ENCODE measurements around the gene ODAPH. TPM values are rescaled to one million over a fixed set of nuclear protein-coding genes. Genes with fewer than 3 reads are reported as not detected.
A peak's percentile ranks its signal among the peaks of the same experiment; 100 is the strongest.
"Not testable (repeated sequence)": the region's sequence is repeated elsewhere in the genome, so short reads cannot be mapped to it uniquely, and the experiment has no call there.

The ODAPH gene
- polyA plus RNA-seq, 3 donors, result not detected

DNA sequence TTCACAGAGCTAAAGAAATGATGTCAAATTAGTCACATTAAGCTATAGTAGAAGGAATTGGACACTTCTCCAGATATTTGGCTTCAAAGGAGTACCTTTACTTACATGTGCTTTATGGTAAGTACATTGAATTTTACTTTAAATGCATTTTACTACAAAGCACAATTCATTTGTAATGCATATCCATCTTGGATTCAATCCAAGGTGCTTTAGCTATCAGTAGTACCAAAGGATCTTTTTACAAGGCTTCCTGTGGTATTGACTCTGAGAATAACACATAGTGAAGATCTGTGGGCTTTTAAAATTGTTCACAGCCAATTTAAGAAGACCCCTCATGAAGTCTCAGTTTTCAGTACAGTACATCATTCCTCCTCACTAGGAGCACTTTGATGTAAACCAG, 28.4 kb upstream of the ODAPH start:
- peaks cover 8 to 14% (median 12%) of the 10 kb centered on the region in 7 donors for H3K9me3 Mint-ChIP-seq
- peaks cover 77 to 86% of the 10 kb centered on the region in 2 donors for H3K36me3 Mint-ChIP-seq
- H3K4me1 Mint-ChIP-seq, result peaks cover 2% of the 10 kb centered on the region

GRCh38 chr4:75530556-75531322, 25.1 kb upstream of the ODAPH start:
- H3K9me3 Mint-ChIP-seq, result peaks cover 21 to 31% (median 26%) of the 10 kb centered on the region in 7 donors
- TF ChIP-seq, protein P1, sequence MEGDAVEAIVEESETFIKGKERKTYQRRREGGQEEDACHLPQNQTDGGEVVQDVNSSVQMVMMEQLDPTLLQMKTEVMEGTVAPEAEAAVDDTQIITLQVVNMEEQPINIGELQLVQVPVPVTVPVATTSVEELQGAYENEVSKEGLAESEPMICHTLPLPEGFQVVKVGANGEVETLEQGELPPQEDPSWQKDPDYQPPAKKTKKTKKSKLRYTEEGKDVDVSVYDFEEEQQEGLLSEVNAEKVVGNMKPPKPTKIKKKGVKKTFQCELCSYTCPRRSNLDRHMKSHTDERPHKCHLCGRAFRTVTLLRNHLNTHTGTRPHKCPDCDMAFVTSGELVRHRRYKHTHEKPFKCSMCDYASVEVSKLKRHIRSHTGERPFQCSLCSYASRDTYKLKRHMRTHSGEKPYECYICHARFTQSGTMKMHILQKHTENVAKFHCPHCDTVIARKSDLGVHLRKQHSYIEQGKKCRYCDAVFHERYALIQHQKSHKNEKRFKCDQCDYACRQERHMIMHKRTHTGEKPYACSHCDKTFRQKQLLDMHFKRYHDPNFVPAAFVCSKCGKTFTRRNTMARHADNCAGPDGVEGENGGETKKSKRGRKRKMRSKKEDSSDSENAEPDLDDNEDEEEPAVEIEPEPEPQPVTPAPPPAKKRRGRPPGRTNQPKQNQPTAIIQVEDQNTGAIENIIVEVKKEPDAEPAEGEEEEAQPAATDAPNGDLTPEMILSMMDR (IDR thresholded peaks at IDR 0.05), result no peak
- no peak overlapping the region for H3K4me3 Mint-ChIP-seq
- H3K36me3 Mint-ChIP-seq, result peaks cover 65 to 77% of the 10 kb centered on the region in 2 donors
- no peak overlapping the region for H3K27ac ChIP-seq (ENCODE audit: low read depth in 1 of 2, low read length in 2 of 2)
- no peak overlapping the region for H3K9ac ChIP-seq (ENCODE audit: insufficient read depth, low read length, poor library complexity, severe bottlenecking)
- no peak overlapping the region for H2AFZ ChIP-seq (ENCODE audit: insufficient read depth, low read depth, low read length, poor library complexity, severe bottlenecking)
- no peaks in the 10 kb centered on the region for H4K20me1 ChIP-seq (ENCODE audit: insufficient read depth, low read length)
- DNase-seq, result no peak
- H3K9me3 ChIP-seq (replicated peaks in 1 of 2; ENCODE audit: control insufficient read depth in 1 of 2, insufficient read depth in 1 of 2, low read length in 2 of 2), result peaks cover 12 to 22% of the 10 kb centered on the region in 2 donors
- 100% methylated on average over 1 of the region's 2 CpGs for WGBS (ENCODE audit: insufficient coverage)
- H3K27ac Mint-ChIP-seq, result no peak overlapping the region
- H3K36me3 ChIP-seq (replicated peaks in 1 of 2; ENCODE audit: control insufficient read depth in 1 of 2, insufficient read depth in 2 of 2, low read length in 2 of 2), result peaks cover 55 to 76% of the 10 kb centered on the region in 2 donors
- no peak overlapping the region for H3K4me2 ChIP-seq (replicated peaks; ENCODE audit: extremely low read depth, low read length, poor library complexity, severe bottlenecking)
- H3K4me1 Mint-ChIP-seq, result no peaks in the 10 kb centered on the region
- intact Hi-C loops (cut with micrococcal nuclease), result no loop called here
- H3K79me2 ChIP-seq (ENCODE audit: insufficient read depth, low read length), result no peaks in the 10 kb centered on the region
- H3K4me3 ChIP-seq (replicated peaks in 1 of 3; ENCODE audit: low read depth in 2 of 3, low read length in 3 of 3), result no peak overlapping the region
- no peaks in the 10 kb centered on the region for H3K27me3 ChIP-seq (ENCODE audit: control insufficient read depth in 2 of 2, insufficient read depth in 2 of 2, low read length in 2 of 2)
- H3K4me1 ChIP-seq (ENCODE audit: control insufficient read depth in 1 of 2, insufficient read depth in 2 of 2, low read length in 2 of 2), result no peaks in the 10 kb centered on the region
- H3K27me3 Mint-ChIP-seq (ENCODE audit: low read depth in 3 of 3), result no peaks in the 10 kb centered on the region

More for the DNA sequence above, 28.4 kb upstream of the ODAPH start:
- Histone ChIP-seq H3K27ac (ENCODE audit: low read depth in 1 of 2, low read length in 2 of 2) (no peak overlapping the region), H3K79me2 (ENCODE audit: insufficient read depth, low read length) (no peaks in the 10 kb centered on the region), H3K9me3 (replicated peaks in 1 of 2; ENCODE audit: control insufficient read depth in 1 of 2, insufficient read depth in 1 of 2, low read length in 2 of 2) (peaks cover 2 to 11% of the 10 kb centered on the region in 2 donors), H3K4me2 (replicated peaks; ENCODE audit: extremely low read depth, low read length, poor library complexity, severe bottlenecking) (no peak overlapping the region), H3K36me3 (replicated peaks in 1 of 2; ENCODE audit: control insufficient read depth in 1 of 2, insufficient read depth in 2 of 2, low read length in 2 of 2) (peaks cover 75 to 92% of the 10 kb centered on the region in 2 donors), H3K4me1 (ENCODE audit: control insufficient read depth in 1 of 2, insufficient read depth in 2 of 2, low read length in 2 of 2) (no peaks in the 10 kb centered on the region), H3K27me3 (ENCODE audit: control insufficient read depth in 2 of 2, insufficient read depth in 2 of 2, low read length in 2 of 2) (no peaks in the 10 kb centered on the region), H2AFZ (ENCODE audit: insufficient read depth, low read depth, low read length, poor library complexity, severe bottlenecking) (no peak overlapping the region), H3K4me3 (replicated peaks in 1 of 3; ENCODE audit: low read depth in 2 of 3, low read length in 3 of 3) (no peak overlapping the region), H3K9ac (ENCODE audit: insufficient read depth, low read length, poor library complexity, severe bottlenecking) (no peak overlapping the region), H4K20me1 (ENCODE audit: insufficient read depth, low read length) (no peaks in the 10 kb centered on the region)
- intact Hi-C loops (cut with micrococcal nuclease), result no loop called here
- no peak for DNase-seq
- H3K4me3 Mint-ChIP-seq, result no peak overlapping the region
- peaks cover 0 to 2% (median 0%) of the 10 kb centered on the region in 3 donors for H3K27me3 Mint-ChIP-seq (ENCODE audit: low read depth in 3 of 3)
- TF ChIP-seq, protein P1 (IDR thresholded peaks at IDR 0.05), result no peak
- H3K27ac Mint-ChIP-seq, result no peak overlapping the region

GRCh38 chr4:75531536-75532143, 24.2 kb upstream of the ODAPH start:
- Mint-ChIP-seq H3K36me3 (peaks cover 58 to 69% of the 10 kb centered on the region in 2 donors), H3K9me3 (peaks cover 23 to 37% (median 29%) of the 10 kb centered on the region in 7 donors), H3K27ac (peak overlapping the region in 1 of 7 donors; percentile 6)
- Histone ChIP-seq H3K36me3 (replicated peaks in 1 of 2; ENCODE audit: control insufficient read depth in 1 of 2, insufficient read depth in 2 of 2, low read length in 2 of 2) (peaks cover 47 to 68% of the 10 kb centered on the region in 2 donors), H3K9me3 (replicated peaks in 1 of 2; ENCODE audit: control insufficient read depth in 1 of 2, insufficient read depth in 1 of 2, low read length in 2 of 2) (peaks cover 12 to 29% of the 10 kb centered on the region in 2 donors)
- H3K4me3 Mint-ChIP-seq; DNase-seq; H3K4me3 ChIP-seq (replicated peaks in 1 of 3; ENCODE audit: low read depth in 2 of 3, low read length in 3 of 3); intact Hi-C loops (cut with micrococcal nuclease); H3K4me2 ChIP-seq (replicated peaks; ENCODE audit: extremely low read depth, low read length, poor library complexity, severe bottlenecking); H3K27ac ChIP-seq (ENCODE audit: low read depth in 1 of 2, low read length in 2 of 2); H2AFZ ChIP-seq (ENCODE audit: insufficient read depth, low read depth, low read length, poor library complexity, severe bottlenecking); H3K4me1 ChIP-seq (ENCODE audit: control insufficient read depth in 1 of 2, insufficient read depth in 2 of 2, low read length in 2 of 2); H4K20me1 ChIP-seq (ENCODE audit: insufficient read depth, low read length); H3K4me1 Mint-ChIP-seq; H3K9ac ChIP-seq (ENCODE audit: insufficient read depth, low read length, poor library complexity, severe bottlenecking); H3K27me3 ChIP-seq (ENCODE audit: control insufficient read depth in 2 of 2, insufficient read depth in 2 of 2, low read length in 2 of 2); H3K79me2 ChIP-seq (ENCODE audit: insufficient read depth, low read length); H3K27me3 Mint-ChIP-seq (ENCODE audit: low read depth in 3 of 3): not testable (repeated sequence)
- WGBS (ENCODE audit: insufficient coverage), result 80% methylated on average over 1 of the region's 7 CpGs

All from CD14-positive monocyte (primary cell).